T-helper 1 cell treated with Interleukin-12 subunit alpha and Interleukin-12 subunit beta and Interleukin-4 antibody, amounts not matched to agents 30 ng/mL and 1 ng/mL, for 36 hours (primary cell): ENCODE measurements around the gene CCDC57. TPM values are rescaled to one million over a fixed set of nuclear protein-coding genes. Genes with fewer than 3 reads are reported as not detected.

ENCODE experiments used
- intact Hi-C: fragments of 100-400 bp; cut with micrococcal nuclease; formaldehyde crosslinking; loops from one replicate; pipeline ENCODE4 v1.15.1; 2024
- total RNA-seq: library from RNA; stranded (reverse); gene quantifications from 2 replicates; pipeline ENCODE4 v1.2.3, GENCODE V29; 2022

Gene CCDC57
- total RNA-seq, 1 donor from 2014 or later: 75.3 TPM

DNA sequence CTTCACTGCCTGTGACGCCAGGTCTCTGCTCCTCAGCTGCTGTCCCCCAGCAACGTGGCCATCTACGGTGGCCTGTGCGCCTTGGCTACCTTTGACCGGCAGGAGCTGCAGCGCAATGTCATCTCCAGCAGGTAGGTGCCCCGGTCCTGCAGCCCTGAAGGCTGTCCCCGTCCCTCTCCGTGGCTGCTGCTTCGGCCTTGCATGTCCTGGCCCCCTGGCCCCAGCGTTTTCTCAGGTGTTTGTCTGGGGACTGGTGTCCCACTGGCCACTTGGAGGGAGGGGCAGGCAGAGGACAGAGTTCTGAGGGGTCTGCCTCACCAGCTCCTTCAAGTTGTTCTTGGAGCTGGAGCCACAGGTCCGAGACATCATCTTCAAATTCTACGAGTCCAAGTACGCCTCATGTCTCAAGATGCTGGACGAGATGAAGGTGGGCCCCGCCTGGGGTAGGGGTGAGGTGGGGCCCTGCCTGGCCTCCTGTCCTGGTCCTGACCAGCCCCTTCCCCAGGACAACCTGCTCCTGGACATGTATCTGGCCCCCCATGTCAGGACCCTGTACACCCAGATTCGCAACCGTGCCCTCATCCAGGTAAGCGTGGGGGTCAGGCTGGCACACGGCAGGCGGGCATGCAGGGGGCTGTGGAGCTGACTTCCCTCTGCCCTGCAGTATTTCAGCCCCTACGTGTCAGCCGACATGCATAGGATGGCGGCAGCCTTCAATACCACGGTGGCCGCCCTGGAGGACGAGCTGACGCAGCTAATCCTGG lies 156.5 kb downstream of the CCDC57 start:
- intact Hi-C loops: no loop called here

DNA sequence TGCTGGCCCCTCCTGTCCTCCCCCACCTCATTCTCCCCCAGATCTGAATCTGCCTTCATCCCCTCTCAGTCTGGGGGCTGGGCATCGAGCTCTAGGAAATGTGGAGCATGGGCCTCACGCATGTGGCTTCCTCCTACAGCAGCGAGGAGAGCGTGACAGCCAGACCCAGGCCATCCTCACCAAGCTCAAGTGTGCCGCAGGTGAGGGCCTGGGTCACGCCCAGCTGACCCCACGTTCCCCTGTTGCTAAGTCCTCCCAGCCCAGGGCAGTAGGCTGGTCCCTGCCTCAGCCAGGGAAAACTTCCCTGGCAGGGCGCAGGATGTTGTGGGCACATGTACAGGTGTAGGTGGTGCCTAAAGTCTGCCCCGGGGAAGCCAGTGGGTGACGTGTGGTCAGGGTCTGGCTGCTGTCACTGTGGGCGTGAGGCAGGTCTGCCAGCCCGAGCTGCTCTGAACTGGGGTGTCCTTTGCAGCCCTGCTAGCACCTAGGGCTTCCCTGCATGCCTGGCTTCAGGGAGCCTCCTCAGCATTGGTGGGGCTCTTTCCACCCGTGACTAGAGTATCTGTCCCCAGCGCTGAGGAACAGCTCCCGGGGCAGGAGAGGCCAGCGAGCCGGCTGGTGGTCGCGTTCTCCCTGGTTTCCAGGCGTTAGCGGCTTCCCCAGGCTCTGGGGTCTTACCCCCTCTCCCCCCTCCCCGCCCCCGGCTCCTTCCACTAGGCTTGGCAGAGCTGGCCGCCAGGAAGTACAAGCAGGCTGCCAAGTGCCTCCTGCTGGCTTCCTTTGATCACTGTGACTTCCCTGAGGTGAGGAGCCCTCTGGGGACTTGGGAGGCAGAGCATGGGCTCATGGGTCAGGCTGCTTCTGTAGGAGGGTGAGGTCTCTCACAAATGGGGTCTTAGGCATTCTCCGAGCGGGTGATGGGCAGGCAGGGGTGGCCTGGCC lies 157.3 kb downstream of the CCDC57 start:
- intact Hi-C loops: no loop called here

DNA sequence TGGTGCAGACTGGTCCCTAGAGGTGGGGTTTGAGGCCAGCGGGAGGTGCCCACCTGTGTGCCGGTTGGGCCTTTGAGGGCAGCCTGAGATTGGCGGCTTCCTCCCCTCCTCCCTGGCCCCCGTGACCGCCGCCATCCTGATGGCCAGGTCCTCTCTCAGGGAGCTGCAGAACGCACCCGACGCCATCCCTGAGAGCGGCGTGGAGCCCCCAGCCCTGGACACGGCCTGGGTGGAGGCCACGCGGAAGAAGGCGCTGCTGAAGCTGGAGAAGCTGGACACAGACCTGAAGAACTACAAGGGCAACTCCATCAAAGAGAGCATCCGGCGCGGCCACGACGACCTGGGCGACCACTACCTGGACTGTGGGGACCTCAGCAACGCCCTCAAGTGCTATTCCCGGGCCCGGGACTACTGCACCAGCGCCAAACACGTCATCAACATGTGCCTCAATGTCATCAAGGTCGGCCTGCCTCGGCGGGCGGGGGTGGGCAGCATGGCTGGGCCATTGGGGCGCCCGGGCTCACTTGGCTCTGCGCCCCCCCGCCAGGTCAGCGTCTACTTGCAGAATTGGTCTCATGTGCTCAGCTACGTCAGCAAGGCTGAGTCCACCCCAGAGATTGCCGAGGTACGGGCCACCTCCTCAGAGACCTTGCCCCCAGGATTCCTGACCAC lies 158.2 kb downstream of the CCDC57 start:
- intact Hi-C loops: loop anchor here (5.0 kb wide), 1 partner anchor 43 kb away; the partner anchor contains the start of gene FASN

DNA sequence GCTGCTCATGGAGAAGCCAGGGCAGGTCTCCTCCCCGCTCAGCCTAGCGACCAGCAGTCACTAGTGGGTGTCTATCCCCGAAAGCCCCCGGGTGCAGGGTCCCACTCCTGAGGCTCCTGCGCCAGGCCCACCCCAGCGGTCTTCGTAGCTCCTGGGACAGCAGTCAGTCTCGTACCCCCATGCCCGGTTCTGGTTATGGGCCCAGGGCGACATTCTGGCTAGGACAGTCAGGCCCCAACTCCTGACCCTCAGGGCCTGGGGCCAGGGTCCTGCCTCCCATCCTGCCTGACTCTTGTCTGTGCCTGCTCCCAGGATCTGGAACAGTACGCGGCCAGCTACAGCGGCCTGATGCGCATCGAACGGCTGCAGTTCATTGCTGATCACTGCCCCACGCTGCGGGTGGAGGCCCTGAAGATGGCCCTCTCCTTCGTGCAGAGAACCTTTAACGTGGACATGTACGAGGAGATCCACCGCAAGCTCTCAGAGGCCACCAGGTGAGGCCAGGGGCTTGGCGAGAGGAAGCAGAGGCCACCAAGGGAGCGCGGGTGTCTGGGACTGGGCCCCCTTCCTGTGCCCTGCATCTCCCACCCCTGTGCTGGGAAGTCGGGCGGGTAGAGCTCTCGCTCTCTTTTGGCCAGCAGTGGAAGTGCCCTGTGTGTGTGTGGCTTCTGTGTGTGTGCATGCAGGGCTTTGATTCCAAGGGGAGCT lies 158.9 kb downstream of the CCDC57 start:
- intact Hi-C loops: loop anchor here (5.0 kb wide), 1 partner anchor 44 kb away; the partner anchor contains the start of gene FASN

DNA sequence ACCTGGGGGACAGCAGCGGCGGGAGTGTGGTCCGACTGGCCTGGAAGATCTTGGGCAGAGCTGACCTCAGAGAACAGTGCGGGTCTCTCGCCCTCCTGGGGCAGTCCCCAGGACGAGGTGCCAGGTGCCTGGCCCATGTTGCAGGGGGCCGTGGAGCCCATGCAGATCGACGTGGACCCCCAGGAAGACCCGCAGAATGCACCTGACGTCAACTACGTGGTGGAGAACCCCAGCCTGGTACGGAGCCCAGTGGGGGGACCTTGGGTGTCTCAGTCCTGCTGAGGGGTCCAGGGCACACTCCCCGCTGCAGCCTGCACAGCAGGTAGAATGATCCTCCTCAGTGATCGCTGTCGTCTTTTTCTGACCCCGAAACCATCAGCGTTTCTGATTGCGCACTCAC lies 159.5 kb downstream of the CCDC57 start:
- intact Hi-C loops: loop anchor here (5.0 kb wide), 1 partner anchor 44 kb away; the partner anchor contains the start of gene FASN

DNA sequence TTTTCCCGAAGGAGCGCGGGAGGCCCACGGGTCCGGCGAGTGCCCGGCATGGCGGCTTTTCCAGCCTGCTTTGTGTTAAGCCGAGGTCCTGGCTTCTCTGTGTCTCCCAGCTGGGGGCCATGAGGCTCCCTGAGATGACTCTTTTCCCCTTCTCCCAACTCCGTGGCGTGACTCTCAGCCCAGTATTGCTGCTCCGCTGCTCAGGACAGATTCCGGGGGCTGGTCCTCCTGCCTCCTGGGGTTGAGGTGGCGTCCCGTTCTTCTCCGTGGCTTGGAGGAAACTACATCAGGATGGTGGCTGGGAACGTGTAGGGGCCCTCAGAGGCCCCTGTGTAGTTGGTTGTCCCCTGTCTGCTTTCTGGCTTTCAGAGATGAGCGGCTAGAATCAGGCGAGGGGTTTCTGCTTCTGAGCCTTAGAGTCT lies 160.0 kb downstream of the CCDC57 start:
- intact Hi-C loops: loop anchor here (5.0 kb wide), 1 partner anchor 45 kb away; the partner anchor contains the start of gene FASN

DNA sequence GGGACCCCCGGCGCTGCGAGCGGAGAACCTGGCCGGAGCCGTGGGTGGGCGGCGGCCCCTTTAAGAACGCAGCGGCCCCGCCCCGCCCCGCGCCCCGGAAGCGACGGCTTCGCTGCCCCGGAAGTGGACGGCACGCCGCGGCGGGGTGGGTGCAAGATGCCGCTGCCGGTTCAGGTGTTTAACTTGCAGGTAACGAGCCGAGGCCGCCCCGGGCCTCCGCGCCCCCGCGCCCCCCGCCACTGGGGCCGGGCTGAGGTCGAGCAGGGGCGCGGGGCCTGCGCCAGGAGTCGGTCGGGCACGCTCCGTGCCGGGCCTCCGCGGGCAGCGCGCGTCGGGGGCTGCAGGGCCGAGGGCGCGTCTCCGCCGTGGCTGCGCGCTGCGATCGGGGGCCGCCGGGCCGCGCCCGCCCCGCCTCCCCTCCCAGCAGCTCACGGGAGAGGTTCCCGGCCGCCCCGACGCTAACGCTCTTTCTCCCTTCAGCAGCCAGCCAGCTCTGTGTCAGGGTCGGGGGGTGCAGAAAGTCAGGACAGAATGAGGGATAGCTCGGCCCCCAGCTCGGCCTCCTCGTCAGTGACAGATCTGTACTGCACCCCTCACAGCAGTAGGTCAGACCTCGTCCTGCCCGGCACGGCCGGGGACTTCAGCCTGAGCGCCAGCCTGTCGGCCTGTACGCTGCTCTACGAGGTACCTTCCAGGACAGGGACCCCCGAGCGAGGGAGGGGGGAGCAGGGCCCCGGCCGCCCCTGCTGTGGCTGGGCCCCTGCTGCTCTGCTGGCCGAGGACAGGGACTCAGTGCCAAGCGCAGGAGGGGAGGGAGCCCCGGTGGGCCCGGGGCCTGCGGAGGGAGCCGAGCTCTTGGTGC lies 160.6 kb downstream of the CCDC57 start, which contains the start of the genes GPS1 and RFNG:
TSS of gene GPS1 (plus strand) at position 123 of the 862 bp plus-strand sequence. CDS start at position 157, 34 bp downstream.
TSS of gene RFNG (minus strand) at position 36 of the 862 bp plus-strand sequence. CDS start 45 bp downstream, outside the sequence.
- intact Hi-C loops: loop anchor here (1.0 to 5.0 kb wide), 4 partner anchors 13 to 45 kb away; partner anchors contain the start of genes DCXR, DUS1L, FASN and LRRC45

Other genes with a start within 250 kb of the CCDC57 start
- gene ASPSCR1, start 235.2 kb downstream of the CCDC57 start, total RNA-seq: 34.4 and 38.2 TPM in 2 replicates
- 71.2 and 71.7 TPM in 2 replicates for gene CENPX, start 190.0 kb downstream of the CCDC57 start, total RNA-seq
- 31.2 and 33.2 TPM in 2 replicates for gene LRRC45, start 189.5 kb downstream of the CCDC57 start, total RNA-seq
- 5.0 and 6.7 TPM in 2 replicates for gene RAC3, start 181.2 kb downstream of the CCDC57 start, total RNA-seq
- 92.9 and 97.1 TPM in 2 replicates for gene DCXR, start 175.1 kb downstream of the CCDC57 start, total RNA-seq
- 26.7 and 28.2 TPM in 2 replicates for gene RFNG, start 161.0 kb downstream of the CCDC57 start, total RNA-seq
- gene GPS1, start 160.9 kb downstream of the CCDC57 start, total RNA-seq: 87.9 and 99.1 TPM in 2 replicates
- gene DUS1L, start 147.0 kb downstream of the CCDC57 start, total RNA-seq: 131 and 136 TPM in 2 replicates
- gene FASN, start 114.6 kb downstream of the CCDC57 start, total RNA-seq: 184 and 185 TPM in 2 replicates
- gene SLC16A3, start 16.2 kb upstream of the CCDC57 start, total RNA-seq: 142 TPM in 2 replicates
- 160 and 167 TPM in 2 replicates for gene CSNK1D, start 60.9 kb upstream of the CCDC57 start, total RNA-seq
- 398 and 405 TPM in 2 replicates for gene CD7, start 104.8 kb upstream of the CCDC57 start, total RNA-seq
- 9.9 and 12.2 TPM in 2 replicates for gene SECTM1, start 120.9 kb upstream of the CCDC57 start, total RNA-seq
- 0.10 TPM in 1 of 2 replicates, not detected in the other for gene TEX19, start 146.4 kb upstream of the CCDC57 start, total RNA-seq
- gene UTS2R, start 158.9 kb upstream of the CCDC57 start, total RNA-seq: 0.15 TPM in 1 of 2 replicates, not detected in the other
- gene HEXD, start 205.5 kb upstream of the CCDC57 start, total RNA-seq: 59.1 and 60.3 TPM in 2 replicates
- gene OGFOD3, start 205.7 kb upstream of the CCDC57 start, total RNA-seq: 24.7 and 29.2 TPM in 2 replicates
- 362 and 372 TPM in 2 replicates for gene CYBC1, start 237.9 kb upstream of the CCDC57 start, total RNA-seq
- gene NARF, start 245.9 kb upstream of the CCDC57 start, total RNA-seq: 168 and 184 TPM in 2 replicates